ENCODE data around the gene CALHM1.
A peak's percentile ranks its signal among the peaks of the same experiment; 100 is the strongest.
"Not testable (repeated sequence)": the region's sequence is repeated elsewhere in the genome, so short reads cannot be mapped to it uniquely, and the experiment has no call there.

CALHM1 gene

DNA sequence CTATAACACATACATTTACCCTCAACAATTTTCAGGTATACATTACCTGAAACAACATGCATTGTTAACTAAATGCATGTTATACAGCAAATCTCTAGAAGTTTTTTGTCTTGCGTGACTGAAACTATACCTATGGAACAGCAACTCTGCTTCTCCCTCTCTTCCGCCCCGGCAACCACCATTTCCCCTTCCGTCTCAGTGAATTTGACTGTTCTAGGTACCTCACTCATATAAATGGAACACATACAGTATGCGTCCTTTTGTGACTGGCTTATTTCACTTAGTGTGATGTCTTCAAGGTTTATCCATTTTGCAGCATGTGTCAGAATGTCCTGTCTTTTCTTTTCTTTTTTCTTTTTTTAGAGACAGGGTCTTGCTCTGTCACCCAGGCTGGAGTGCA, 29.1 kb downstream of the CALHM1 start:
- Mint-ChIP-seq H3K27ac (ENCODE audit: low read depth) (peak overlapping the region; percentile 20), H3K27me3 (no peaks in the 10 kb centered on the region), H3K4me3 (no peak overlapping the region), H3K36me3 (ENCODE audit: insufficient read depth) (peaks cover 45% of the 10 kb centered on the region), H3K4me1 (peaks cover 14% of the 10 kb centered on the region), H3K9me3 (no peaks in the 10 kb centered on the region)
- ATAC-seq (replicated peaks; ENCODE audit: extremely low read depth, poor library complexity, severe bottlenecking) (no peak), DNase-seq (ENCODE audit: low spot score in 2 of 2) (no peak)

DNA sequence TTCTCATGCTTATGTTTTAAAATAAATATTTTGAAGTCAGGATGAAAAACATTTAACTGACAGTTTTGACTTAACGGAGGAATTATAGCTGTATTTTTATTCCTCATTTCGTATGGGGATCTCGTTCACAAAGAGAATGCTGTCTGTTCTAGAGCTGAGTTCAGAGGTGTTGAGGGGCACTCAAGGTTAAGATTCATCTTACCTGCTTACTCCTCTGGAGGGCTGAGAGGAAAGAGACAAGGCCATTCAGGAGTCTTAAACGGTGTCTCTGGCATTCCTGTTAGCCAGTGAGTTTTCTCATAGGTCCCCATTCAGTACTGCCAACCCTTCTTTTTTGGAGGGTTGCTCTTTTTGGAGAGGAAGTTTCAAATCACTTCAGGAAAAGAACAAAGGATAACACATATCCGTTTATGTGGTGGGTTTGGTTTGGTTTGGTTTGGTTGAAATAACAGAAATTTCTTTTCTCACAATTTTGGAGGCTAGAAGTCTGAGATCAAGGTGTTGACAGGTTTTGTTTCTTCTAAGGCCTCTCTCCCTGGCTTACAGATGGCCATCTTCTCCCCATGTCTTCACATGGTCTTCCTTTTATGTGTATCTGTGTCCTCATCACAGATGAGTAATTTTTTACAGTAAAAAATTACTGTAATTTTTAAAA, 29.6 kb downstream of the CALHM1 start:
- H3K9me3 Mint-ChIP-seq, result no peaks in the 10 kb centered on the region
- H3K36me3 Mint-ChIP-seq (ENCODE audit: insufficient read depth), result peaks cover 49% of the 10 kb centered on the region
- no peak overlapping the region for H3K4me3 Mint-ChIP-seq
- peaks cover 14% of the 10 kb centered on the region for H3K4me1 Mint-ChIP-seq
- H3K27me3 Mint-ChIP-seq, result no peaks in the 10 kb centered on the region
- ATAC-seq (replicated peaks; ENCODE audit: extremely low read depth, poor library complexity, severe bottlenecking), result no peak
- no peak for DNase-seq (ENCODE audit: low spot score in 2 of 2)
- peak overlapping the region; percentile 20 for H3K27ac Mint-ChIP-seq (ENCODE audit: low read depth)

DNA sequence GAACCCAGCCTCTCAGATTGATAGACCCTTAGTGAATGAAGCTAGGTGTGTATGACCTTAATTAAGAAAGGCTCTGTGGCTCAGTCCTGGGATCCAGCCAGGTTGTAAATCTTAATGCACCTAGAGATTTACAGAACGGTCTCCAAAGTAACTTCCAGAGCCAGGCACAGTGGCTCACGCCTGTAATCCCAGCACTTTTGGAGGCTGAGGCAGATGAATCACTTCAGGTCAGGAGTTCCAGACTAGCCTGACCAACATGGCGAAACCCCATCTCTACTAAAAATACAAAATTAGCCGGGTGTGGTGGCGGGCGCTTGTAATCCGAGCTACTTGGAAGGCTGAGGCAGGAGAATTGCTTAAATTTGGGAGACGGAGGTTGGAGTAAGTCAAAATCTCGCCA, 30.8 kb downstream of the CALHM1 start:
- no peak overlapping the region for H3K4me3 Mint-ChIP-seq
- ATAC-seq (replicated peaks; ENCODE audit: extremely low read depth, poor library complexity, severe bottlenecking) (no peak), DNase-seq (ENCODE audit: low spot score in 2 of 2) (no peak)
- H3K27ac Mint-ChIP-seq (ENCODE audit: low read depth), result no peak overlapping the region
- peaks cover 56% of the 10 kb centered on the region for H3K36me3 Mint-ChIP-seq (ENCODE audit: insufficient read depth)
- H3K9me3 Mint-ChIP-seq, result no peaks in the 10 kb centered on the region
- H3K27me3 Mint-ChIP-seq, result no peaks in the 10 kb centered on the region
- peaks cover 14% of the 10 kb centered on the region for H3K4me1 Mint-ChIP-seq

DNA sequence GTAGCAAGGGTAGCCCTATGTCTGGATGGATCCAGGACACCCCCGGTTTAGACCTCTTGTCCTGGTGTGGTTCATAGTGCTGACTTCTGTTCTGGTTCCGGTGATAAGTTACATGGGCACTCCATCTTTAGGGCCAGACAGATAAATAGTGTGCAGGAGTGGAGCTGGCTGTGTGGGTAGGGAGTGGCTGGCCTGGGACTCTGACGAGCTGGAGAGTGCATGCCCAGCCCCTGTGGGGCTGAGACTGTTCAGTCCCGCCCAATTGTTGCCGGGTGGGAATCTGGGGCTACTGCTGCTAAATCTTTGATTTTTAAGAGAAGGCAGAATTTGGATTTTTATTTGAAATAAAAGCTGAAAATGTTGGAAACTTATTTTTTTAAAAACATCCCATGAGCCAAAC, 35.0 kb downstream of the CALHM1 start:
- Mint-ChIP-seq H3K27me3 (no peaks in the 10 kb centered on the region), H3K27ac (ENCODE audit: low read depth) (no peak overlapping the region), H3K4me1 (peaks cover 5% of the 10 kb centered on the region), H3K36me3 (ENCODE audit: insufficient read depth) (peaks cover 71% of the 10 kb centered on the region), H3K4me3 (no peak overlapping the region), H3K9me3 (no peaks in the 10 kb centered on the region)
- no peak for DNase-seq (ENCODE audit: low spot score in 2 of 2)
- ATAC-seq (replicated peaks; ENCODE audit: extremely low read depth, poor library complexity, severe bottlenecking), result no peak

DNA sequence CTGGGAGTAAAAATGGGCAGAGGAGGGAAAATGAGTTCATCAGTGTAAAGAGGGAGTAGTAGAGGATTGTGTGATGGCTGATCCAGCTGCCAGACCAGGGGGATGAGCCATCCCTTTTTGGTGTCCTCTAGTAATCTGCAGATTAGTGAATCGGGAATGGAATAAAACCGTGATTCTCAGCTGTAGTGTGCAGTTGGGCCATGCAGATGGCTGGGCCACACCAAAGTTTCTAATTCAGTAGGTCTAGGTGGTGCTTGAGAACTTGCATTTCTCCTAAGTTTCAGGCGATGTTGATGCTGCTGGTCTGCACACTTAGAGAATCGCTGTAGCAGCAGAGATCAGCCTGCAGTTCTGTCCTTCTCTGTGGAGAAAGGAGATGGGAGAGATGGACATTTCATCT, 39.6 kb downstream of the CALHM1 start:
- ATAC-seq (replicated peaks; ENCODE audit: extremely low read depth, poor library complexity, severe bottlenecking) (no peak), DNase-seq (ENCODE audit: low spot score in 2 of 2) (no peak)
- H3K36me3 Mint-ChIP-seq (ENCODE audit: insufficient read depth), result peaks cover 62% of the 10 kb centered on the region
- H3K27ac Mint-ChIP-seq (ENCODE audit: low read depth), result no peak overlapping the region
- H3K27me3 Mint-ChIP-seq, result no peaks in the 10 kb centered on the region
- H3K9me3 Mint-ChIP-seq, result no peaks in the 10 kb centered on the region
- no peaks in the 10 kb centered on the region for H3K4me1 Mint-ChIP-seq
- no peak overlapping the region for H3K4me3 Mint-ChIP-seq

DNA sequence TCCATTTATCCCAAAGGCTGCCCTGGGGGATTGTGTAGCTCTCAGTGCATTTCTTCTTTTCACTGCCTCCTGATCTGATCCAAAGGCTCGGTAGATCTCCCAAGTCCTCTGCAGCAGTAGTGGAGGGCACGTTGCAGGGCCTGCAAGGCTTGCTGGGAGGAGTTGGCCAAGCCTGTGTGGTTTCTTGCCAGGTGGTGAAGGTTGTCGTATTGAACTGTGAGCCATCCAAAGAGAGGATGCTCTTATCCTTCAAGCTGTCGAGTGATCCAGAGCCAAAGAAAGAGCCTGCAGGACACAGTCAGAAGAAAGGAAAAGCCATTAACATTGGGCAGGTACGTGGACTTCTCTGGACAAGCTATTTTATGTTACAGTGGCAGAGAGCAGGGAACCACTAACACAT, 41.1 kb downstream of the CALHM1 start:
- Mint-ChIP-seq H3K27me3 (no peaks in the 10 kb centered on the region), H3K4me3 (no peak overlapping the region), H3K27ac (ENCODE audit: low read depth) (no peak overlapping the region), H3K9me3 (no peaks in the 10 kb centered on the region), H3K36me3 (ENCODE audit: insufficient read depth) (peaks cover 62% of the 10 kb centered on the region), H3K4me1 (no peaks in the 10 kb centered on the region)
- no peak for DNase-seq (ENCODE audit: low spot score in 2 of 2)
- ATAC-seq (replicated peaks; ENCODE audit: extremely low read depth, poor library complexity, severe bottlenecking), result no peak

DNA sequence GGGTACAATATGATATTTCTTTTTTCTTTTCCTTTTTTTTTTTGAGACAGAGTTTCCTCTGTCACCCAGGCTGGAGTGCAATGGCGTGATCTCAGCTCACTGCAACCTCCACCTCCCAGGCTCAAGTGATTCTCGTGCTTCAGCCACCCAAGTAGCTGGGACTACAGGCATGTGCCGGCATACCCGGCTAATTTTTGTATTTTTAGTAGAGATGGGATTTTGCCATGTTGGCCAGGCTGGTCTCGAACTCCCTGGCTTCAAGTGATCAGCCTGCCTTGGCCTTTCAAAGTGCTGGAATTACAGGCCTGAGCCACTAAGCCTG, 41.6 kb downstream of the CALHM1 start:
- not testable (repeated sequence) for H3K27me3 Mint-ChIP-seq; H3K27ac Mint-ChIP-seq (ENCODE audit: low read depth); H3K9me3 Mint-ChIP-seq; H3K4me3 Mint-ChIP-seq; ATAC-seq (replicated peaks; ENCODE audit: extremely low read depth, poor library complexity, severe bottlenecking); H3K4me1 Mint-ChIP-seq; DNase-seq (ENCODE audit: low spot score in 2 of 2)
- H3K36me3 Mint-ChIP-seq (ENCODE audit: insufficient read depth), result peaks cover 62% of the 10 kb centered on the region

DNA sequence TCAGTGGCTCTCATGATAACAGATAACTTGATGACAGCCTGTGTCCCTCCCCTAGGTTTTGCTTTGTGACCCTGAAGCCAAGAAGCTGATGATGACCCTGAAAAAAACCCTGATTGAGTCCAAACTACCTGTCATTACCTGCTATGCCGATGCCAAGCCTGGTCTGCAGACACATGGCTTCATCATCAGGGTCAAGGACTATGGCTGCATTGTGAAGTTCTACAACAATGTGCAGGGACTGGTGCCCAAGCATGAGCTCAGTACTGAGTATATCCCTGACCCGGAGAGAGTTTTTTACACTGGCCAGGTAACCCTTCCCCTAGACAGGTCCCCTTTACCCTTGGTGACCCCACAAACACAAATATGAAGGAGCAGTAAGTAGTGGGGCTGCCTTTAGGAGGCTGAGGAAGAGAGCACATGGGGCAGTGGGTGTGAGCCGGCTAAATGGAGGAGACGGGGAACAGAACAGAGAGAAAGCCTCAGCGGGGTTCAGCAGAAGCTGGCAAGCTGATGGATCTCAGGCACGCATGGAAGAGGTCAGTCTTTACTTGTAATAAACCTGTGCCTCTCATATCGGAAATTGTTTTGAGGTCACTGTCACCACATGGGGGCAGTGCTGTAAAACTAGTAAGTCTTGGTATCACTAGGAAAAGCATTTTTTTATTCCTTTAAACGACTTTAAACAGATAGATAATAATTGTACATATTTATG, 42.1 kb downstream of the CALHM1 start:
- Mint-ChIP-seq H3K27ac (ENCODE audit: low read depth) (no peak overlapping the region), H3K4me1 (no peaks in the 10 kb centered on the region), H3K36me3 (ENCODE audit: insufficient read depth) (peaks cover 65% of the 10 kb centered on the region), H3K27me3 (no peaks in the 10 kb centered on the region), H3K9me3 (no peaks in the 10 kb centered on the region), H3K4me3 (no peak overlapping the region)
- ATAC-seq (replicated peaks; ENCODE audit: extremely low read depth, poor library complexity, severe bottlenecking), result no peak
- DNase-seq (ENCODE audit: low spot score in 2 of 2), result peak; percentile 45 to 51

DNA sequence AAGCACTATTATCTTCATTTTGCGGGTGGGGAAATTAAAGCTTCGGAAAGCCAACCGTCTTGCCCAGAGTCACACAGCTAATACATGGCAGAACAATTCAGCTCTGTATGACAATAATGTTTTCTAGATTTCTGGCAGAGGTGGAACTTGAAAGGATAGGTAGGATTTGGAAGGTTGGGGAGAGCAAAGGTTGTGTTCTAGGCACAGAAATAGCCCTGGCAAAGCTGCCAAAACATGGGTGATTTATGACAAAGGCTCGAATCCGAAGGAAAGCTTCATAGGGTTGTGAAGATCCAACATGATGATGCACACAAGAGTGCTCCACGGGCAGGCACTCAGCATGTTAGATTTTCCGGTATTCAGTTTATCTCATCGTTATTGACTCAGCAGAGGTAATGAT, 43.1 kb downstream of the CALHM1 start:
- no peaks in the 10 kb centered on the region for H3K27me3 Mint-ChIP-seq
- ATAC-seq (replicated peaks; ENCODE audit: extremely low read depth, poor library complexity, severe bottlenecking) (no peak), DNase-seq (ENCODE audit: low spot score in 2 of 2) (no peak)
- H3K4me3 Mint-ChIP-seq, result no peak overlapping the region
- H3K27ac Mint-ChIP-seq (ENCODE audit: low read depth), result no peak overlapping the region
- H3K4me1 Mint-ChIP-seq, result no peaks in the 10 kb centered on the region
- H3K9me3 Mint-ChIP-seq, result no peaks in the 10 kb centered on the region
- H3K36me3 Mint-ChIP-seq (ENCODE audit: insufficient read depth), result peaks cover 59% of the 10 kb centered on the region

DNA sequence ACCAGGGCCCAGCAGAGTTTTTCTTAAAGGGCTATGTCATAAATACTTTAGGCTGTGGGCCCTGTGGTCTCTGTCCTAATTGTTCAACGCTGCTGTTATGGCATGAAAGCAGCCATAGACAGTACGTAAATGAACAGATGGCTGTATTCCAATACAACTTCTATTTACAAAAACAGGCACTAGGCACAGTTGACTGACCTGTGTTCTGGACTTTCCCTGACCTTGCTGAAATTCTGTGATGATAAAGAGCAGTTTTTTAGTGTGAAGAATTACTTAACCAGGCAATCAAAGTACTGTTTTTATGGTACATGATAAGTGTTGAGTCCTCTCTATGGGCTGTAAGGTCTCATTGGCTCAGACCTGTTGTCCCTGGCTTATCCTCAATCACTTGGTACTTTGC, 45.1 kb downstream of the CALHM1 start:
- Mint-ChIP-seq H3K27ac (ENCODE audit: low read depth) (no peak overlapping the region), H3K9me3 (no peaks in the 10 kb centered on the region), H3K4me1 (no peaks in the 10 kb centered on the region), H3K27me3 (no peaks in the 10 kb centered on the region), H3K36me3 (ENCODE audit: insufficient read depth) (peaks cover 61% of the 10 kb centered on the region), H3K4me3 (no peak overlapping the region)
- ATAC-seq (replicated peaks; ENCODE audit: extremely low read depth, poor library complexity, severe bottlenecking), result no peak
- DNase-seq (ENCODE audit: low spot score in 2 of 2), result no peak
